Stimulated activated CD8-positive, alpha-beta memory T cell treated with anti-CD3 and anti-CD28 coated beads, Interleukin-4, amount 100 ng/mL, for 4 hours (primary cell): Measurements from ENCODE around the gene MACROD1.

Experiments used
- DNase-seq, 2 donors: peaks; one replicate each; pipeline ENCODE4 v3.0.0-alpha.2; 2020; ENCODE audit warnings: low read depth in 2 of 2, low spot score in 1 of 2

The MACROD1 gene

GRCh38 chr11:64114231-64114630 lies 51.7 kb downstream of the MACROD1 start:
- no peak for DNase-seq

GRCh38 chr11:64113462-64113780 lies 52.5 kb downstream of the MACROD1 start:
- no peak for DNase-seq

GRCh38 chr11:64112771-64113461 lies 53.0 kb downstream of the MACROD1 start:
- no peak for DNase-seq

- no peak for DNase-seq
Observed at GRCh38 chr11:64110465-64111375, 55.2 kb downstream of the MACROD1 start.

- DNase-seq = no peak
Observed at GRCh38 chr11:64109332-64109731, 56.6 kb downstream of the MACROD1 start.

- no peak for DNase-seq
Observed at GRCh38 chr11:64107303-64107702, 58.6 kb downstream of the MACROD1 start.

- DNase-seq = no peak
Observed at GRCh38 chr11:64104632-64105031, 61.3 kb downstream of the MACROD1 start.

GRCh38 chr11:64103277-64103985 lies 62.5 kb downstream of the MACROD1 start:
- DNase-seq = no peak

- no peak for DNase-seq
Observed at GRCh38 chr11:64102005-64102738, 63.7 kb downstream of the MACROD1 start.

GRCh38 chr11:64101461-64101860 lies 64.5 kb downstream of the MACROD1 start:
- DNase-seq = no peak

GRCh38 chr11:64100782-64101353 lies 65.0 kb downstream of the MACROD1 start:
- DNase-seq = no peak

GRCh38 chr11:64100360-64100759 lies 65.6 kb downstream of the MACROD1 start:
- no peak for DNase-seq

- no peak for DNase-seq
Observed at GRCh38 chr11:64099436-64099835, 66.5 kb downstream of the MACROD1 start.

- no peak for DNase-seq
Observed at GRCh38 chr11:64098318-64098831, 67.5 kb downstream of the MACROD1 start.

GRCh38 chr11:64097468-64098317 lies 68.2 kb downstream of the MACROD1 start:
- no peak for DNase-seq

GRCh38 chr11:64096835-64097234 lies 69.1 kb downstream of the MACROD1 start:
- DNase-seq = no peak

- DNase-seq = no peak
Observed at GRCh38 chr11:64095949-64096348, 70.0 kb downstream of the MACROD1 start.

- DNase-seq = no peak
Observed at GRCh38 chr11:64095273-64095817, 70.6 kb downstream of the MACROD1 start.

- DNase-seq = no peak
Observed at GRCh38 chr11:64094463-64095260, 71.3 kb downstream of the MACROD1 start.
